GM21528 (cell line): ENCODE results near the gene CAMK2D.
"Not testable (repeated sequence)": the region's sequence is repeated elsewhere in the genome, so short reads cannot be mapped to it uniquely, and the experiment has no call there.

Experiments used
- ATAC-seq: cut with Tn5 transposase; IDR thresholded peaks from one replicate; pipeline ENCODE4 v1.9.1; 2021; ENCODE audit warnings: mild to moderate bottlenecking, moderate library complexity; ENCODE audit not compliant: unreplicated experiment, low FRiP score

CAMK2D gene

DNA sequence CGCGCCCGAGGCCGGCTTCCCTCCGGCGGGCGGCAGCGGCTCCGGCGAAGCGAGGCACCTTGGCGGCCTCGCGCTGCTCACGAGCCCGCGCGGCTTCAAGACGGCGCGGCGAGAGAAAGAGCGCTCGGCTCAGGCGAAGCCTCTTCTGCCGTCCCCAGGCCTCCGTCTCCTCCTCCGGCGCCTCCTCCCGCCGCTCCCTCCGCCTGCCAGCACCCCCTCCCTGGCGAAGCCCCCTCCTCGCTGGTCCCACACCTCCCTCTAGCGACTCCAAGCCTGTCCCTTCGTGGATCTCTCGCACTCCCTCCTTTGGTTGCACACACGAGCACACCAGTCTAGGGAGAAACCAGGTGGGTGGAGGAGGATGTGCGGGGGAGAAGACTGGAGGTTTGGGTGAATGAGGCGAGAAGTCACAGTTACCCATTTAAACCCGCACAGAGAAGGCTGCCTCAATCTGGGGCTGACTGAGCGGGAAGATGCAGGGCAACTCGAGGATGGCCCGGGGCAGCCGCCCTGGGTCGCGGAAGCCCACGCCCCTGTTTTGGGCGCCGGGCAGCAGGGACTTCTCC lies at the start of gene CAMK2D:
Gene CAMK2D, minus strand, starts transcription at position 119 of the 566 bp plus-strand sequence. CDS start 670 bp downstream, outside the sequence.
- ATAC-seq: peak; percentile 53

DNA sequence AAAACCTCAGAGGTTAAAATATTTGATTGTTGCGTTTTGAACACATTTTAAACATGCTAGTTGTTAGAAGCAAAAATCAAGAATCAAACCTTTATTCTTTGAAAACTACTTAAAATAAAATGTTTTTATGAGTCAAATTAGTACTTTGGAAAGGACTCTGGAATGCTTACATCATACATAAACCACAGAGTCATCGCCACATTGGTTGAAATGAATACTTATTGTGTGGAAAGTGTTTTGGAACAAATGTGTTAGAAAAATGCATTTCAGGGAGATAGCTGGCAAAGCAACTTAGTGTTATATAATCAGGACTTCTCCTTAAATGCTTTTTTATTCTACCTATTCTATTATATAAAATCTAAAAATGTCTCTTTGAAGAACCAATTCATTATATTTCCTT lies 49.4 kb upstream of the CAMK2D start:
- no peak for ATAC-seq

DNA sequence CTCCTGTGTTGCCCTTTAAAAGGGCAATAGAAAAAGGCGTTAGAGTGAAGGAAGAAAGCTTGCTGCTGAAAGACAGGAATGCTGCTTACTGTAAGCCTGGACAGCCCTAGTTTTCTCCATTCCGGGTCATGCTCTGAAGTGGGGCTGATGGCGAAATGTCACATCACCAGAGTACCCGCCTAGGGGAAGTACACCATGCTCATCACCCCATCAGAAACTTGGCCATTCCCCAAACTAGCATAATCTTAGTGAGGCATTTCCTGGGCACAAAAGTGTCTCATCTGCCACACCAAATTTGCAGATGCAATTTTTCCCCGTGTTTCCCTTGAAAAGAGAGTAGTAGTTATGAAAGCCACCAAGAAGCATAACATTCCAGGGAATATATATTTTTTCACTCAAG lies 47.8 kb upstream of the CAMK2D start:
- no peak for ATAC-seq

DNA sequence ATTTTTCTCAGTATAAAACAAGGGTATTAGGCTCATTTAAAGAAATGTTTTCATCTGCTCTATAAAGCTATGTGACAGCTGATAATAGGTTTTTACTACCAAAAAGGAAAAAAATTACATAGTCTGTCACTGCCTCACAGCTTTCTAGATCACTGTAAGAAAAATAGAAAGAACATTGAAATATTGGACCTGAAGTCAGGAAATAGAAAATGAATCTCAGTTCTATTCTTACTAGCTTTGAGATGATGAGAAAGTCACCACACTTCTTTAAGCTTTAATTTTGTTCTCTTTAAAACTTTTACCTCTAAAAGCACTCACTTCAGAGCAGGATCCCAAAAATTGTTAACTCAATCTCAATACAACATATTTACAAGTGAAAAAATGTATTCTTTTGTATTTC lies 45.3 kb upstream of the CAMK2D start:
- ATAC-seq: no peak

DNA sequence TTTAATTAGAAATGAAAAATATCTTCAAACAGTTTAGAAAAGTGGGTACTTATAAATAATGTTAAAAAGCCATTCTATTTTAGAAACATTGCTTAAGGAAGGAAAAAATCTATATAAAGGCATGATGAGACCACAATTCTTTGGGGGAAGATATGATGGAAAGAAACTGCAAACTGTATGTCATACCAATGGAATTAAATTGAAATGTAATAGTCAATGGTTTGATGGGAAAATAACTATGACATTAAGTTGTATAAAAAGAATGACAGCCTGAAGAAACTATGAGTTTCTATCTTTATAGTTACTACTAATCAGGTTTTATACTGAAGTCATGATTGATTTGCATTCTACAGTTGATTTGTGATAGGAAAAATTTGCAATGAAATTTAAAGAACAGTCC lies 40.3 kb upstream of the CAMK2D start:
- ATAC-seq: no peak

DNA sequence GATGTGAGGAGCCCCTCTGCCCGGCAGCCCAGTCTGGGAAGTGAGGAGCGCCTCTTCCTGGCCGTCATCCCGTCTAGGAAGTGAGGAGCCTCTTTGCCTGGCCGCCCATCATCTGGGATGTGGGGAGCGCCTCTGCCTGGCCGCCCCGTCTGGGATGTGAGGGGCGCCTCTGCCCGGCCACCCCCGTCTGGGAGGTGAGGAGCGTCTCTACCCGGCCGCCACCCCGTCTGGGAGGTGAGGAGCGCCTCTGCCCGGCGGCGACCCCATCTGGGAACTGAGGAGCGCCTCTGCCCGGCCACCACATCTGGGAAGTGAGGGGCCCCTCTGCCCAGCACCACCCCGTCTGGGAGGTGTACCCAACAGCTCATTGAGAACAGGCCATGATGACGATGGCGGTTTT lies 34.8 kb upstream of the CAMK2D start:
- ATAC-seq: not testable (repeated sequence)

DNA sequence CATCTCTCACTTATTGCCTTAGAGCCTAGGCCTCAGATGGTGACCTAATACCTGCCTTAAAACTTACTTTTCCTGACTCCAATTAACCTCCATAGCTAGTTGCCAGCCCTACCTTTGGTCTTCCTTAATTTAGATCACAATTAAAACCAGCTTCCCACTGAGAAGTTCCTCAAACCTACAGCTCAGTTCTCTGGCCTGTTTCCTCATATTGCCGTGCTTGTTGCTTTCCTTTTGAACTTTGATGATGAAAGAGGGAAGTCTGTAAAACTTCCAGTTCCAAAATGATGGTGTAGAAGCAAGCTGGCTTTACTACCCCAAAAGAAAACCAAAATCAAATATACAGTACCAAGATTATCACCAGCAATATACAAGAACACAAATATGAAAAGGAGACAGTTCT lies 28.9 kb upstream of the CAMK2D start:
- no peak for ATAC-seq

DNA sequence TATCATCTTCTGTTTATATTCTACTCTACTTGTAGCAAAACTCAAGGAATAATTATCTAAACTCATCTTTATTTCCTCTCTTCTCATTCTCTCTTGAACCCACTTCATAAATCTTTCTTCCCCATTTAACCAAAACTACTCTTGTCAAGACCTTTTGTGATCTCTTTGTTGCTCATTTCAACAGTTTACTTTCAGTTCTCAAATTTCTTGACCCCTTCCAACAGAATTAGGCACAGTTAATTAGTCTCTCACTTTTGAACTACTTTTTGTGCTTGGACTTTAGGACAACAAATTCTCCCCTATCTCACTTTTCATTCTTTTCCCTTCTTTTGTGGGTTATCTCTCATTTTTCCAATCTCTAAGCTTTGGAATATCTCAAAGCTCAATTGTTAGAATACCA lies 27.4 kb upstream of the CAMK2D start:
- ATAC-seq: no peak

DNA sequence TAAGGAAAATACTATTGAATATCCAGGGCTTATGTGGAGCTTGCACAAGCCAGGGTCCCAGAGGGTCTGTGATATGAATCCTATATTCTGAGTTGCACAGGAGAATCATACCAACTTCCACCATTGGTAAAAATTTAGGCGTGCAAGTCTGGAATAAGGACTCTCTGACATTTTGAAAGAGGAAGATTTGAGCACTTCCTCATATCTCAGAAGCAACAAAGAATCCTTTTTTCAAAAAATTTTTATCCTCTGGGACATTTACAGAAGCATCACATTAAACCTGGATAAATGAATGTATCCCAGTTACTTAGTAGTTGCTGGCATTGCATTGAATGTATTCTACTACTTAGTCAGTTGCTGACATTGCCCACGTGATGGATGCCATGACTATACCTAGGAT lies 24.2 kb upstream of the CAMK2D start:
- ATAC-seq: no peak

DNA sequence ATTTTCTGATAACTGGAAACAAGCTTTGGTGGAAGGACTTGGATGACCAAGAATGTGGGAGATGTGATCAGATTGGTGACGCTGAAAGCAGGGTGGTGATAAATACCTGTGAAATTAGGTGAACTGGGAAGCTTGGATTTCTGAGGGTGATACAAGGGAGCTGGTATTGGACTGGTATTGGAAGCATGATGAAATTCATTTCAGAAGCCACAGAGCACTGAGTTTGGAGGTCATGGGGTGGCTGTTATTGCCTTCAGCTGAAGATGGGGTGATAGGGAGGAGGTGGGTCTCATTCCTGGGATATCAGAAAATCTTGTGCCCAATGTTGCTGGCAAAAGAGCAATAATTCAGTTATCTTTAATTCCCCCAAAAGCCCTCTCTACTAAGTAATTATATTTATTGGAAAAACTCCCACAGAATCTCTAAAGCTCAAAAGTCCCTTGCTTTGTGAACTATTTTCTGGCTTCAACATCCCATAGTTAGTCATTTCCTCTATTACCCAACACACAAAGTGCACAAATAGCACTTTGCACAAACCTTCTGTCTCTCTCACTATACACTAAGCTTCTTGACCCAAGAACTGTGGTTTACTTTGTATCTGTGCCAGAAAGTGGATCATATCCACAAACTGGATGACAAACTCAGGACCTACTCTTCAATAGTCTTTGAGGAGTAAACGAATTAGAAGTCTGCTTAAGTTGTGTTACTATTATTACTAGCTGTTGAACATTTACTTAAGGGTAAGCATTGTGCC lies 23.1 kb upstream of the CAMK2D start:
- ATAC-seq: no peak

DNA sequence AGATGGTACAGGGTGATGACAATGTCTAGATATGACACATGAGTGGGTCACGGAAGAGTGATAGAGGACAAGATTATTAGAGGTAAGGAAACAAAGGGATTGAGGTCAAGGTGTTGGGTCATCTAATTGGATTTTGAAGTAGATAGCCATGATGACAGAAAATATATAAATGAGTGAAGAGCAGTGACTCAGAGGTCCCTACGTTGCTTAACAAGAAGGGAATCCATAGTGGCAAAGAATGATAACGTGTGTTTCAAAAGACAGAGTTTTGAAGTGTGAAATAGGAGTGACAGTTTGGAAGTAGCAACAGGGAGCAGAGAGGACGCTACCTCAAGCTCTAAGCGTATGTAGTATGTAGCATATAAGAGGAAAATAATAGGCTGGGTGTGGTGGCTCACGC lies 22.2 kb upstream of the CAMK2D start:
- ATAC-seq: no peak

DNA sequence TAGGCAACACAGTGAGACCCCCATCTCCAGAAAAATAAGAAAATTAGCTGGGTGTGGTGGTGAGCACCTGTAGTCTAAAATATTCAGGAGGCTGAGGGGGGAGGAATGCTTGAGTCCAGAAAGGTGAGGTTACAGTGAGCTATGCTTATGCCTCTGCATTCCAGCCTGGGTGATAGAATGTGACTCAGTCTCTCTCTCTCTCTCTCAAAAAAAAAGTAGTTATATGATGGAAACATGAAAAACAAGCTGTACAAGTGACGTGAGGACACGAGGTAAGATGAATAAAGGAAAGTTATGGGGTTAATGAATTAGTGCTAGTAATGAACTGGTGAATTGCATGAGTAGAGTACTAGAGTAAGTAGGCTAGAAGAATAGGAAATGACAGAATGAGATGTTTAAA lies 21.8 kb upstream of the CAMK2D start:
- no peak for ATAC-seq

DNA sequence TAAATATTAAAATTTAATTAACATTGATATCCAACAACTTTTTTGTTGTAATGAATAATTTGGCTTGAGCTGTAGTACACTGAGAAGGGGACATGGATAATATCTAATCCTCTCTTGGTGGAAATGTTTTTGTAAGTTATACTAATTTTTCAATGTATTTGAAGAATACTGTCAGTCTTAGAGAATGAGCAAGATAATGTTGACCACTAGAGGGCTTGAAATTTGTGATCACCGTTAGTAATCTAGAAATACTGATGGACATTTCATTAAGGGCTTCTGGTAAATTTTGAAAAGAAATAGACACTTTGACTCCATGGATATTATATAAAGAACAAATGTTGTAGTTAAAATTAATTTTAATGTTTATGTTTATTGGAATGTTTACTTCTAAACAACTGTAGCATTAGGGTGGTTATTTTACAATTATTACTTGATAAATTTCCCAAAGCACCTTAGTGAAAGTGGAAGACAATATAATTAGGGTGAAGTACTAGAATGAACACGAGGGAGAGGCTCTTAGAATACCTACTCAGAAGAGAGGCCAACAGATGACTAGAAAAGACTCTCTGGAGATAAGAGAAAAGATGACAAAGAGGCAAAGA lies 20.0 kb upstream of the CAMK2D start:
- ATAC-seq: no peak

DNA sequence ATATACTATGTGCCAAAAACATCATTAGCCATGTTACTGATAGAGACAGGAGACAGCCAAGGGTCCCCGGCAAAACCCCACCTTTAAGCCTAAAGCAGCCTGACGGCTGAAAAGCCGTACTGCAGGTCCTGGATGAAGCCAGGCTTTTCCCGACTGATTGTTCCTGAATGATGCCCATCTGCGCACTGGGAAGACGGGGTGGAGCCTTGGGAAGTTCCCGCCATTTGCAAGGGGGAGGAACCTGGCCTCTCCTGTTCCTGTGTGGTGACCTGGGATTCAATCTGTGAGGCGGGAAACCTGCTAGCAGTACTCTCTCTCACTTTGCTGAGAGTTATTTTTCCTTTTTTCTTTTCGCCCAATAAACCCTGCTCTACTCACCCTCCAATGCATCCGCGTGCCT lies 15.1 kb upstream of the CAMK2D start:
- ATAC-seq: no peak

DNA sequence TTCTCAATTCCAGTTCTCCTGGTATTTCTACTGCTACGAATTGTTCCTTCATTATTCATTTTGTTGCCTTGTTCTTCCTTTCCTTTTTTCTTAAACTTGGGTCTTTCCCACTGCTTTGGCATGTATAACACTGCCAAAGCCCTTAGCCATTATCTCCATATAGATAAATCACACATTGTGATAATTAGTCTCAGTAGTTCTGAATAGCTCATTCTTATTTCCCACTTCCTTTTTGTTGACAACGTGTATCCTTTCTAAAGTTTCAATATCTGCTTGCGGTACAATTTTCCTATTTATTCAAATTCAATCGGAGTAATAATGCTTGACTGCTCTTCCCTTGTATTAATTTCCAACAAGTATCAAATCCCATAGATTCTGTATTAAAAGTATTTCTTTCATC lies 14.5 kb upstream of the CAMK2D start:
- no peak for ATAC-seq

DNA sequence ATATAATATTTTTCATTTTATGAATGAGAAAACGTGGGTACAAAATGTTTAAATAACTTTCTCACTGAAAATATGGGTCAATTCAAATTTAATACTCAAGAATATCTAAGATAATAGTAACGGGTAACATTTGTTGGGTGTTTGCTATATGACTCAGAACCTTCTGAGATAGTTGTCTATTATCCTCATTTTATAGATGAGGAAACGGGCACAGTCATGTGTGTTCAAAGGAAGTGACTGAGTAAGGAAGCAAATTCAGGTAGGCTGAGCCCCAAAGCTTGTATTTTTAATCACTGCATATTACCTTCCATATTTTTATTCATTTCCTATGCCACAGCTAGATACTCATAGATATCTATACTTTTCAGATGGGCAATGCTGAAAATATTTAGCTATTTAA lies 12.2 kb upstream of the CAMK2D start:
- ATAC-seq: no peak

DNA sequence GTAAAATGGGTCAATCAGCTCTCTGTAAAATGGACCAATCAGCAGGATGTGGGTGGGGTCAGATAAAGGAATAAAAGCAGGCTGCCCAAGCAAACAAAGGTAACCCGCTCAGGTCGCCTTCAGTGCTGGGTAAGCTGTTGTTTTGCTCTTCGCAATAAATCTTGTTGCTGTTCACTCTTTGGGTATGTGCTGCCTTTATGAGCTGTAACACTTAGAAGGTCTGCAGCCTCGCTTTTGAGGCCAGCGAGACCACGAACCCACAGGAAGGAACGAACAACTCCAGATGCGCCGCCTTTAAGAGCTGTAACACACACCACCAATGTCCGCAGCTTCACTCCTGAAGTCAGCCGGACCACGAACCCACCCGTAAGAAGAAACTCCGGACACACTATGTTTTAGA lies 11.5 kb upstream of the CAMK2D start:
- ATAC-seq: no peak

DNA sequence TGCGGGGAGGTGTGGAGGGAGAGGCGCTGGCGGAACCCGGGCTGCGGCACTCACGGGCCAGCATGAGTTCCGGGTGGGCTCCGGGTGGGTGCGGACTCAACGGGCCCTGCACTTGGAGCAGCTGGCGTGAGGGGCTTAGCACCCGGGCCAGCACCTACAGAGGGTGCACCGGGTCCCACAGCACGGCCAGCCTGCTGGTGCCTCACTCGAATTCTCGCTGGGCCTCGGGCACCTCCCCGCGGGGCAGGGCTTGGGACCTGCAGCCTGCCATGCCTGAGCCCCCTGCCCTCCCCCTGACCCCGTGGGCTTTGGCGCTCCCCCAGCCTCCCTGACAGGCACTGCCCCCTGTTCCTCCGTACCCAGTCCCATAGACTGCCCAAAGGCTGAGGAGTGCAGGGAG lies 10.8 kb upstream of the CAMK2D start:
- no peak for ATAC-seq

DNA sequence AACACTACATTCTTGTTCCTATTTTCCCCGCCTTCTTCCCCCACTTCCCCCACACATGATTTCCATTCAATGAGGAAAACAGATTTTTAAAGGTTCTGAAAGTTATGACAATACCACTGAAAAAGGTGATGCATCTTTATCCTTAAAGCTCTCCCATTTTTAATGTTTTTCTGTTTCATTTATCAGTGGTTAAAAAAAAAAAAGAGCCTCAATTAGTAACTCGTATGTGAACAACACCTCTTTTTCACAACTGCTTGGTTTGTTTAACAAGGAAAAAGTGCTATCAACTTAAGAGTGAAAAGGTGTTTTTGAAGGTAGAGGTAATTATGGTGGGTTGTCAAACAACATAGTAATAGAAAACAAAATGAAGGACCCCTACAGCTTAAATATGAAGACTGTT lies 8.2 kb upstream of the CAMK2D start:
- ATAC-seq: no peak

DNA sequence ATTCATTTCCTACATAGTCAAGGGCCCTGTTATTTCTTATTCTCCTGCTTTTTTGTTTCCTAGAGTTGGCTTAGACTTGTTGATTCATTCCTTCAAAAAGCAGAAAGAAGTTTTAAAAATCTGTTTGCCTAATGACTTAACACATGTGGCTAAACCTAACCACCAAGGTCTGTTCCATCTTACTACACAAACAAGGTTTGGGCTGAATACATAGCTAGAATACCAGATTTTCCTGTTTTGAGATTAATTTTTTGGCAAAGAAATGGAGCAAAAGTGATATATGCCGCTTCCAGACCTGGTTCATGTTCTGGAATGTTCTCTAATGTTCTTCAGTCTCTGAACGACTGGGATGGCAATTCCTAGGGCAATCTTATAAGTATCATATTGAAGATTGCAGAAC lies 7.4 kb upstream of the CAMK2D start:
- ATAC-seq: no peak

DNA sequence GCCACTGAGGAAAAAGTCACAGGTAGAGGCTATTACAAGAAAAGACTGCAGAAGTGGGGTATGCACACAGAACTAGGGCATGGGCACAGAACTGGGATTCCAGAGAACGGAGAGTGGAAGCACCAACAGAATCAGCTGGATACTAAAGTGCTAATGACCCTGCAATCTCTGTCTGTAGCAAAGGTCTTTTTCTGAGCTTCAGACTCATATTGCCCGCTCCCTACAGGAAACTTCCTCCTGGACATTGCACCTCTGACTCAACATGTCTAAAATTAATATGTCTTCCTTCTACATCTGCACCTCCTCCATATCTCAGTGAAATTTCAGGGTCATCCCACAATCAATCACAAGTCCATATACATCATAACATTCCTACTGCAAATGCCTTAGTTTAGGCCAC lies 5.3 kb upstream of the CAMK2D start:
- ATAC-seq: no peak

DNA sequence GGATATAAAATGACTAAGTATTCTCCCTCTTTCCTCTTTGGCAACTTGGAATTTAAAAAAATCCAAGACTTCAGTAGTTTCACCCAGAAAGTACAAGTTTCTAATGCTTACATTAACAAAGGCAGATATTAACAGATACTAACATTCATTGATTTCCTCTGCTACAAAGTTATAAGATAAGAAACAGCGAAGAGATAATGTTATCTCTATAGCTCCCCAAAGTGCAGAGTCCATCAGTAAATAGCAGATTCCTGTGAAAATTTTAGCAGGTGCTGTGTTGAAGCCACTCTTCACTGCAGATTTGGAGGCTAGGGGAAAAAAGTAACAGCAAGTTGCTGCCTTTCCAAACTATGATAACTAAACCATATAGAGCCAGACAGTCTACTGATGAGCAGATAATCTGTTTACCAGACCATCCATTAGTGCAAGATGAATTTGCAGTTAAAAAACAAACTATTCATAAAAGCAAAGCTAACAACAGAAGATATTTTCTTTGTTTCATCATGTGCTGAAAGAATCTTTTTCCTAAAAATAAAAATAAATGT lies 3.3 kb upstream of the CAMK2D start:
- ATAC-seq: no peak
